GM21737 (cell line): Measurements from ENCODE around the gene P2RY1.

Source experiments
- ATAC-seq: cut with Tn5 transposase; IDR thresholded peaks from one replicate; pipeline ENCODE4 v1.9.1; 2021; ENCODE audit warnings: mild to moderate bottlenecking, moderate library complexity; ENCODE audit not compliant: unreplicated experiment

The P2RY1 gene

GRCh38 chr3:152834776-152835600, at the start of gene P2RY1:
Gene P2RY1 (plus strand): TSS chr3:152835131. CDS start chr3:152835783, 652 bp downstream.
- peak; percentile 88 for ATAC-seq

- ATAC-seq = no peak
Measured at GRCh38 chr3:152786977-152787681, 47.8 kb upstream of the P2RY1 start.

GRCh38 chr3:152790651-152791387, 44.1 kb upstream of the P2RY1 start:
- ATAC-seq = no peak

GRCh38 chr3:152793969-152794368, 41.0 kb upstream of the P2RY1 start:
- no peak for ATAC-seq

GRCh38 chr3:152797751-152798432, 37.0 kb upstream of the P2RY1 start:
- ATAC-seq = no peak

GRCh38 chr3:152811974-152812760, 22.8 kb upstream of the P2RY1 start:
- ATAC-seq = no peak

- no peak for ATAC-seq
Measured at GRCh38 chr3:152817400-152817799, 17.5 kb upstream of the P2RY1 start.

- ATAC-seq = no peak
Measured at GRCh38 chr3:152818027-152818426, 16.9 kb upstream of the P2RY1 start.

GRCh38 chr3:152823173-152823572, 11.8 kb upstream of the P2RY1 start:
- ATAC-seq = no peak

GRCh38 chr3:152823781-152824180, 11.2 kb upstream of the P2RY1 start:
- ATAC-seq = no peak

- no peak for ATAC-seq
Measured at GRCh38 chr3:152825566-152825965, 9.4 kb upstream of the P2RY1 start.

- ATAC-seq = no peak
Measured at GRCh38 chr3:152826476-152826875, 8.5 kb upstream of the P2RY1 start.

- ATAC-seq = no peak
Measured at GRCh38 chr3:152827313-152827712, 7.6 kb upstream of the P2RY1 start.

GRCh38 chr3:152828075-152828840, 6.7 kb upstream of the P2RY1 start:
- no peak for ATAC-seq

GRCh38 chr3:152830245-152830644, 4.7 kb upstream of the P2RY1 start:
- ATAC-seq = no peak

GRCh38 chr3:152832046-152832445, 2.9 kb upstream of the P2RY1 start:
- ATAC-seq = no peak

- ATAC-seq = no peak
Measured at GRCh38 chr3:152833089-152833488, 1.8 kb upstream of the P2RY1 start.

- ATAC-seq = no peak
Measured at GRCh38 chr3:152834191-152834775, 648 bp upstream of the P2RY1 start.

GRCh38 chr3:152835601-152836102, 721 bp downstream of the P2RY1 start:
- ATAC-seq = no peak
